ENCODE measurements around the gene PHF12.

Gene PHF12

GRCh38 chr17:28948342-28948741 lies 3.0 kb downstream of the PHF12 start:
- TF ChIP-seq, protein P1, sequence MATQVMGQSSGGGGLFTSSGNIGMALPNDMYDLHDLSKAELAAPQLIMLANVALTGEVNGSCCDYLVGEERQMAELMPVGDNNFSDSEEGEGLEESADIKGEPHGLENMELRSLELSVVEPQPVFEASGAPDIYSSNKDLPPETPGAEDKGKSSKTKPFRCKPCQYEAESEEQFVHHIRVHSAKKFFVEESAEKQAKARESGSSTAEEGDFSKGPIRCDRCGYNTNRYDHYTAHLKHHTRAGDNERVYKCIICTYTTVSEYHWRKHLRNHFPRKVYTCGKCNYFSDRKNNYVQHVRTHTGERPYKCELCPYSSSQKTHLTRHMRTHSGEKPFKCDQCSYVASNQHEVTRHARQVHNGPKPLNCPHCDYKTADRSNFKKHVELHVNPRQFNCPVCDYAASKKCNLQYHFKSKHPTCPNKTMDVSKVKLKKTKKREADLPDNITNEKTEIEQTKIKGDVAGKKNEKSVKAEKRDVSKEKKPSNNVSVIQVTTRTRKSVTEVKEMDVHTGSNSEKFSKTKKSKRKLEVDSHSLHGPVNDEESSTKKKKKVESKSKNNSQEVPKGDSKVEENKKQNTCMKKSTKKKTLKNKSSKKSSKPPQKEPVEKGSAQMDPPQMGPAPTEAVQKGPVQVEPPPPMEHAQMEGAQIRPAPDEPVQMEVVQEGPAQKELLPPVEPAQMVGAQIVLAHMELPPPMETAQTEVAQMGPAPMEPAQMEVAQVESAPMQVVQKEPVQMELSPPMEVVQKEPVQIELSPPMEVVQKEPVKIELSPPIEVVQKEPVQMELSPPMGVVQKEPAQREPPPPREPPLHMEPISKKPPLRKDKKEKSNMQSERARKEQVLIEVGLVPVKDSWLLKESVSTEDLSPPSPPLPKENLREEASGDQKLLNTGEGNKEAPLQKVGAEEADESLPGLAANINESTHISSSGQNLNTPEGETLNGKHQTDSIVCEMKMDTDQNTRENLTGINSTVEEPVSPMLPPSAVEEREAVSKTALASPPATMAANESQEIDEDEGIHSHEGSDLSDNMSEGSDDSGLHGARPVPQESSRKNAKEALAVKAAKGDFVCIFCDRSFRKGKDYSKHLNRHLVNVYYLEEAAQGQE (IDR thresholded peaks at IDR 0.05; ENCODE audit: insufficient replicate concordance, low read depth) = no peak
- TF ChIP-seq GABPA (IDR thresholded peaks at IDR 0.05; ENCODE audit: low read depth) (no peak), SPI1 (IDR thresholded peaks at IDR 0.05; ENCODE audit: borderline replicate concordance, low read depth) (no peak), POLR2AphosphoS5 (IDR thresholded peaks at IDR 0.05; ENCODE audit: low read depth) (no peak), CTCF (IDR thresholded peaks at IDR 0.05; ENCODE audit: insufficient read depth, low read length) (no peak)
- H3K27me3 ChIP-seq (ENCODE audit: insufficient read depth, poor library complexity, severe bottlenecking) = no peaks in the 10 kb centered on the region
- no peak for DNase-seq (ENCODE audit: low read depth in 1 of 2, low spot score in 1 of 2)
- H3K4me3 ChIP-seq (replicated peaks; ENCODE audit: insufficient read depth, low read length) = peak overlapping the region; percentile 78
- peak overlapping the region; percentile 91 for H3K27ac ChIP-seq (replicated peaks)

- DNase-seq (ENCODE audit: low read depth in 1 of 2, low spot score in 1 of 2) = no peak
- Histone ChIP-seq H3K27ac (replicated peaks) (no peak overlapping the region), H3K27me3 (ENCODE audit: insufficient read depth, poor library complexity, severe bottlenecking) (no peaks in the 10 kb centered on the region), H3K4me3 (replicated peaks; ENCODE audit: insufficient read depth, low read length) (no peak overlapping the region)
- TF ChIP-seq CTCF (IDR thresholded peaks at IDR 0.05; ENCODE audit: insufficient read depth, low read length) (no peak), POLR2AphosphoS5 (IDR thresholded peaks at IDR 0.05; ENCODE audit: low read depth) (no peak), GABPA (IDR thresholded peaks at IDR 0.05; ENCODE audit: low read depth) (no peak), SPI1 (IDR thresholded peaks at IDR 0.05; ENCODE audit: borderline replicate concordance, low read depth) (no peak)
- TF ChIP-seq, protein P1 (IDR thresholded peaks at IDR 0.05; ENCODE audit: insufficient replicate concordance, low read depth) = no peak
Observed at GRCh38 chr17:28947639-28948038, 3.7 kb downstream of the PHF12 start.

GRCh38 chr17:28946239-28946638 lies 5.1 kb downstream of the PHF12 start:
- Histone ChIP-seq H3K4me3 (replicated peaks; ENCODE audit: insufficient read depth, low read length) (no peak overlapping the region), H3K27me3 (ENCODE audit: insufficient read depth, poor library complexity, severe bottlenecking) (no peaks in the 10 kb centered on the region), H3K27ac (replicated peaks) (no peak overlapping the region)
- TF ChIP-seq SPI1 (IDR thresholded peaks at IDR 0.05; ENCODE audit: borderline replicate concordance, low read depth) = no peak
- TF ChIP-seq CTCF (IDR thresholded peaks at IDR 0.05; ENCODE audit: insufficient read depth, low read length) = no peak
- TF ChIP-seq GABPA (IDR thresholded peaks at IDR 0.05; ENCODE audit: low read depth) = no peak
- DNase-seq (ENCODE audit: low read depth in 1 of 2, low spot score in 1 of 2) = no peak

Data from HL-60 (cell line).